ENCODE data around the gene RAB27B.

DNA sequence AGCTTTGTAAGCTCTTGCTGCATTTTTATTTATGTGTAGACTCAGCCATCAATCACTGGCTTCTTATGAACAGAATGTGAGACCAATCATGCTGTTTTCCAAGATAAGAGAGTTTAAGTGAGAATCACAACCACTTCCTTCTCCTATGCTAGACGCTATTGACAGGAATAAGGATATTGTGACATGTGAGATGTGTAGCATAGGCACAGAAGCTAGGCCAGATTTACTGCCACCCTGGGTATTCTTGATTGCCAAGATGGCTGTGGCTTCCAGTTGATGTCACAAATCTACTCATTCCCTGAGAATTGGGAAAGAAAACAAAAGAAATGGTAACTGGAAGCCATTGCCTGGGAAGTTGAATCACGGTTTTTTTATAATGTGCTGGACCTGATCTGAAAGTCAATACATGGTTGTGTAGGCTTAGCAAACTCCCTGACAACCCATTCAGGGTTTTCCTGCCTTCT lies 49.9 kb downstream of the RAB27B start:
- TF ChIP-seq FOXP2 (optimal IDR thresholded peaks at IDR 0.05; ENCODE audit: control extremely low read depth, extremely low read length, insufficient read depth): no peak
- no peak for TF ChIP-seq EZH2 (IDR thresholded peaks at IDR 0.05)
- TF ChIP-seq POLR2AphosphoS5 (IDR thresholded peaks at IDR 0.05; ENCODE audit: borderline replicate concordance, low read depth, low read length): no peak
